ENCODE data around the gene CALM3. TPM values are rescaled to one million over a fixed set of nuclear protein-coding genes. Genes with fewer than 3 reads are reported as not detected.

CALM3 gene
- total RNA-seq, 1 experiment from 2014 or later: 182 TPM

GRCh38 chr19:46631481-46631880 lies 30.4 kb downstream of the CALM3 start:
- BruUV-seq (replicated peaks): no TSS peak
- Mint-ChIP-seq H3K9me3 (ENCODE audit: low read depth, unreplicated experiment) (no peaks in the 10 kb centered on the region), H3K27ac (ENCODE audit: unreplicated experiment) (no peak overlapping the region), H3K27me3 (ENCODE audit: unreplicated experiment) (peaks cover 58% of the 10 kb centered on the region), H3K4me1 (ENCODE audit: low read depth, unreplicated experiment) (peaks cover 10% of the 10 kb centered on the region), H3K36me3 (ENCODE audit: insufficient read depth, unreplicated experiment) (peaks cover 6% of the 10 kb centered on the region), H3K4me3 (ENCODE audit: low read depth, unreplicated experiment) (no peak overlapping the region)
- CTCF ChIA-PET: interaction anchor here (1.2 kb wide), 1 partner anchor 30 kb away, joined by 4 read pairs; the partner anchor contains the start of gene DACT3
- intact Hi-C loops (cut with micrococcal nuclease; ENCODE audit: unreplicated experiment): no loop called here
- no peak for DNase-seq
- TF ChIP-seq CTCF (IDR thresholded peaks at IDR 0.05; ENCODE audit: unreplicated experiment): no peak

DNA sequence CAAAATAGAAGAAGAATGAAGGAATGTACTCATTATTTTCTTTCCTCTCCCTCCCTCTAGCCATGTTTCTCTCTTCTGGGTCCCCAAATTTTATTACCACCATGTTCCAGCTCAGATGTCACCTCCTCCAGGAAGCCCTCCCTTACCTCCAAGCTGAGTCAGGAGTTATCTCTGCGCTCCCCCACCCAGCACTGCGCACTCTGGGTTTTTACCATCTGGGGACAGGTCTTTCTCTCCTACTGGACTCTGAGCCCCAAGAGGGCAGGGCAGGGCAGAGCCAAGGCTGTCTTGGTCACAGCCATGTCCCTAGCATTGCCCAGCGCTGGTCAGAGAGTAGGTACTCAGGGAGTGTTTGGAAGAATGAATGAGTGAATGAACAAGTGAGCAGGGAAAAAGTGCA lies 32.0 kb downstream of the CALM3 start:
- no peaks in the 10 kb centered on the region for H3K9me3 Mint-ChIP-seq (ENCODE audit: low read depth, unreplicated experiment)
- peak overlapping the region; percentile 7 for H3K27ac Mint-ChIP-seq (ENCODE audit: unreplicated experiment)
- H3K27me3 Mint-ChIP-seq (ENCODE audit: unreplicated experiment): peaks cover 48% of the 10 kb centered on the region
- H3K36me3 Mint-ChIP-seq (ENCODE audit: insufficient read depth, unreplicated experiment): no peaks in the 10 kb centered on the region
- no peak for TF ChIP-seq CTCF (IDR thresholded peaks at IDR 0.05; ENCODE audit: unreplicated experiment)
- H3K4me3 Mint-ChIP-seq (ENCODE audit: low read depth, unreplicated experiment): peak overlapping the region; percentile 13
- no peak for DNase-seq
- CTCF ChIA-PET: interaction anchor here (1.3 kb wide), 1 partner anchor 16 kb away, joined by 5 read pairs; no protein-coding TSS in a partner anchor
- no TSS peak for BruUV-seq (replicated peaks)
- H3K4me1 Mint-ChIP-seq (ENCODE audit: low read depth, unreplicated experiment): peaks cover 10% of the 10 kb centered on the region
- intact Hi-C loops (cut with micrococcal nuclease; ENCODE audit: unreplicated experiment): no loop called here

- no TSS peak for BruUV-seq (replicated peaks)
- Mint-ChIP-seq H3K9me3 (ENCODE audit: low read depth, unreplicated experiment) (no peaks in the 10 kb centered on the region), H3K27ac (ENCODE audit: unreplicated experiment) (no peak overlapping the region), H3K4me1 (ENCODE audit: low read depth, unreplicated experiment) (peaks cover 10% of the 10 kb centered on the region), H3K27me3 (ENCODE audit: unreplicated experiment) (peaks cover 46% of the 10 kb centered on the region), H3K36me3 (ENCODE audit: insufficient read depth, unreplicated experiment) (no peaks in the 10 kb centered on the region), H3K4me3 (ENCODE audit: low read depth, unreplicated experiment) (peak overlapping the region; percentile 13)
- TF ChIP-seq CTCF (IDR thresholded peaks at IDR 0.05; ENCODE audit: unreplicated experiment): no peak
- CTCF ChIA-PET: interaction anchor here (1.0 to 1.3 kb wide), 2 partner anchors 17 to 20 kb away, joined by 3 to 5 read pairs; no protein-coding TSS in a partner anchor
- intact Hi-C loops (cut with micrococcal nuclease; ENCODE audit: unreplicated experiment): no loop called here
- peak; percentile 97 for DNase-seq
Observed at GRCh38 chr19:46634045-46634655, 33.0 kb downstream of the CALM3 start.

GRCh38 chr19:46634656-46635218 lies 33.6 kb downstream of the CALM3 start:
- Mint-ChIP-seq H3K36me3 (ENCODE audit: insufficient read depth, unreplicated experiment) (no peaks in the 10 kb centered on the region), H3K4me1 (ENCODE audit: low read depth, unreplicated experiment) (peaks cover 10% of the 10 kb centered on the region), H3K9me3 (ENCODE audit: low read depth, unreplicated experiment) (no peaks in the 10 kb centered on the region), H3K4me3 (ENCODE audit: low read depth, unreplicated experiment) (no peak overlapping the region), H3K27me3 (ENCODE audit: unreplicated experiment) (peaks cover 42% of the 10 kb centered on the region), H3K27ac (ENCODE audit: unreplicated experiment) (no peak overlapping the region)
- DNase-seq: peak; percentile 16
- CTCF ChIA-PET: interaction anchor here (1.0 kb wide), 1 partner anchor 21 kb away, joined by 3 read pairs; no protein-coding TSS in a partner anchor
- TF ChIP-seq CTCF (IDR thresholded peaks at IDR 0.05; ENCODE audit: unreplicated experiment): no peak
- BruUV-seq (replicated peaks): no TSS peak
- intact Hi-C loops (cut with micrococcal nuclease; ENCODE audit: unreplicated experiment): no loop called here
